Measurements from ENCODE around the gene MEDAG.

Gene MEDAG

DNA sequence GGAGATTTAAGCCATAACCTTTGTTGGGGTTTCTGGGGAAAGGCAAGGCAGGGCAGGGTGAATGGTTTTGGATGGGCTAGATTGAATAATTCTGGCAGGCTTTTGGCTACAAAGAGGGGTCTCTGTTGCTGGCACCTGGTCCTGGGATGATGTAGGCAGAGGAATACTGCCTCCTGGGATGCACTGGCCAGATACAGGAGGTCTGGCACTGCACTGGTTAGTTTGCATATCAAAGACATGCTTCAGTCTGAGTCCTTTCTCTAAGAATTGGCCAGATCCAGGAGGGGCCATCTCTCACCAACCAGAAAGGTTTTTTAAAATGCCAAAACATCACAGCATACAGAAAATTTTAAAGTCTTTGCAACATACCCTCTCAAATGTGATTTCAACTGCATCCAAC is 8.0 kb upstream of the MEDAG start:
- TF ChIP-seq CTCF (IDR thresholded peaks at IDR 0.05; ENCODE audit: extremely low read depth, missing control alignments) = no peak
- DNase-seq (ENCODE audit: low spot score) = no peak

GRCh38 chr13:30898678-30899241 is 7.3 kb upstream of the MEDAG start:
- TF ChIP-seq CTCF (IDR thresholded peaks at IDR 0.05; ENCODE audit: extremely low read depth, missing control alignments) = no peak
- no peak for DNase-seq (ENCODE audit: low spot score)

- no peak for TF ChIP-seq CTCF (IDR thresholded peaks at IDR 0.05; ENCODE audit: extremely low read depth, missing control alignments)
- DNase-seq (ENCODE audit: low spot score) = no peak
Observed at GRCh38 chr13:30900436-30900835, 5.6 kb upstream of the MEDAG start.

DNA sequence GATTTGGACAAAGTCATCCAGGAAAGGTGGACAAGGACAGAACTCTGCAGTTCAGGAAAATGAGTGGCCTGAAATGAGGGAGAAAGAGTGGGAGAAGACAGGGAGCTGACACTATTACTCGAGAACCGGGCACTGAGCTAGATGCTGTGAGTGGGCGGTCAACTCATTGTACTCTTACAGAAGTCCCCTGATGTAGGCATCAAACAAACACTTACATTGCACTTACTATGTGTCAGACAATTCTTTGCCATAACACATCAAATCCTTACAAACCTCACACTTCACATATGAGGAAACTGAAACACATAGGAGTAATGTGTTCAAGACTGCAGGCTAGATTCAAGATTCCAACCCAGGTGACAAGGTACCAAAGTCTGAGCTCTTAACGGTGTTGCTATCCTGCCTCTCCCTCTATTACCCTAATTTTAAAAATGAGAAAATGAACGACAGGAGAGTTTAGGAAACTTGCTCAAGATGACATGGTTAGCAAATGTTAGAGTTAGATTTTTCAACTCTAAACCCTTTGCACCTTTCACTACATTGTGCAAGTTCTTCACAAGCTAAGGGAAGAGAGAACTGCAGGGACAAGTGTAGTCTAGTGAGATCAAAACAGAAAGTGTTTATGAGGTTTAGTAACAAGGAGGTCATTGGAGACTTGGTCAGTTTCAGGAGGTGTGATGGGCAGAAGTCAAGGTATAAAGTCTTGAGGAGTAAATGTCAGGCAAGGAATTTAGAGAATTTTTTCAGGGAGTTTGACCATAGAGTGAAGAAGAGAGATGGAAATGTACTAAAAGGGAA is 4.9 kb upstream of the MEDAG start:
- TF ChIP-seq CTCF (IDR thresholded peaks at IDR 0.05; ENCODE audit: extremely low read depth, missing control alignments) = no peak
- no peak for DNase-seq (ENCODE audit: low spot score)

DNA sequence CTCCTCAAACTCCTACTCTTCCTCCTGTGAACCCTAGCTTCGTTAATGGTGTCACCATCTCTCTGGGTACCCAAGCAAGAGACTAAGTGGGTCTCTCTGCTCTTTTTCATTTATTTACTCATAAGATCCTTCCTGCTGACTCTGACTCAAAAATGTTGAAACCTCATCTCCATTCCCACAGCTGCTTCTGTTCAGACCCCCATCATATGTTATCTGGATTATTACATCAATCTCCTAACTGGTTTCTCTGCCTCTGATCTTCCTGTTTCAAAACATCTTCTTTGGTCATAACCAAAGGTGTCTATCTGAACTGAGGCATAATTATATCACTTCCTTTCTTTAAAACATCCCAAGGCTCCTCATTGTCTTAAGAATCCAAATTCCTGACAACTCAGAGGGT is 2.0 kb upstream of the MEDAG start:
- no peak for TF ChIP-seq CTCF (IDR thresholded peaks at IDR 0.05; ENCODE audit: extremely low read depth, missing control alignments)

GRCh38 chr13:30906411-30907051 is 460 bp downstream of the MEDAG start:
- no peak for DNase-seq (ENCODE audit: low spot score)

More for the DNA sequence above, 2.0 kb upstream of the MEDAG start:
- no peak for DNase-seq (ENCODE audit: low spot score)

More at GRCh38 chr13:30906411-30907051, 460 bp downstream of the MEDAG start:
- TF ChIP-seq CTCF (IDR thresholded peaks at IDR 0.05; ENCODE audit: extremely low read depth, missing control alignments) = no peak

Data from GM20000 (cell line).